Epidermal melanocyte (primary cell): Measurements from ENCODE around the gene RETN.

ENCODE experiments used
- DNase-seq: peaks from one replicate; pipeline ENCODE4 v3.0.0; 2011; ENCODE audit warnings: low spot score; ENCODE audit not compliant: insufficient read length

RETN gene

GRCh38 chr19:7657131-7657751, 11.6 kb upstream of the RETN start:
- no peak for DNase-seq

GRCh38 chr19:7658219-7658686, 10.6 kb upstream of the RETN start:
- DNase-seq: no peak

- DNase-seq: no peak
Measured at GRCh38 chr19:7661744-7662538, 6.9 kb upstream of the RETN start.

GRCh38 chr19:7662657-7663056, 6.2 kb upstream of the RETN start:
- DNase-seq: no peak

GRCh38 chr19:7663706-7664105, 5.1 kb upstream of the RETN start:
- no peak for DNase-seq

- no peak for DNase-seq
Measured at GRCh38 chr19:7665076-7665475, 3.8 kb upstream of the RETN start.

- no peak for DNase-seq
Measured at GRCh38 chr19:7669641-7670040, 792 bp downstream of the RETN start.

GRCh38 chr19:7670150-7670783, 1.4 kb downstream of the RETN start:
- DNase-seq: no peak

GRCh38 chr19:7670790-7671189, 1.9 kb downstream of the RETN start:
- no peak for DNase-seq

- DNase-seq: no peak
Measured at GRCh38 chr19:7672522-7672921, 3.7 kb downstream of the RETN start.

GRCh38 chr19:7674010-7675005, 5.5 kb downstream of the RETN start:
- peak; percentile 72 for DNase-seq

GRCh38 chr19:7676376-7676775, 7.5 kb downstream of the RETN start:
- no peak for DNase-seq

GRCh38 chr19:7676854-7677253, 8.0 kb downstream of the RETN start, which contains the start of gene MCEMP1:
TSS of gene MCEMP1 (plus strand) at chr19:7677090. CDS start at chr19:7677121, 31 bp downstream.
- DNase-seq: no peak

- DNase-seq: no peak
Measured at GRCh38 chr19:7677669-7678311, 8.9 kb downstream of the RETN start.

GRCh38 chr19:7678971-7679751, 10.3 kb downstream of the RETN start:
- no peak for DNase-seq

- DNase-seq: no peak
Measured at GRCh38 chr19:7679771-7680605, 11.1 kb downstream of the RETN start.

- peak; percentile 92 for DNase-seq
Measured at GRCh38 chr19:7680606-7681339, 11.9 kb downstream of the RETN start, which contains the start of gene TRAPPC5. TSS of gene TRAPPC5 (plus strand) at chr19:7680833. CDS start at chr19:7682254, 1,421 bp downstream.
